Activated CD8-positive, alpha-beta memory T cell treated with anti-CD3 and anti-CD28 coated beads for 24 hours (primary cell): Measurements from ENCODE around the gene OR4C11.

Experiments used
- DNase-seq: peaks from one replicate; pipeline ENCODE4 v3.0.0-alpha.2; 2020

OR4C11 gene

DNA sequence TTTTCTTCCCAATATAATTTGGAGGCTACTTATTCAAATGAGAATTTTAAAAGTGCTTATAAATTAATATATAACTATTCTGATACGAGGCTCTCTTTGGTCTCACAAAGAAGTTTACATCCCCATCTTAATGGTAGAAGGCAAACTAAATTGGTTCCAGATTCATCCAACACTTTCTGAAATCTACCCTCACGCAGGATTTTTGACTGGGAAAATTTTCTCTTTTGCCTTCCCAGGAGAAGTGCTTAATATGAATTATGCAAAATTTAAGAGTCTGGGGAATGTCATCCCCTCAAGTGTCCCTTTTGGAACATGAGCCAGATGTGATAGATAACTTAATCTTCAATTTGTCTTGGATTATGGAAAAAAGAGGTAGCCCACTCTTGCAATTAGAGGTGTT, at the start of gene OR4C11:
Gene OR4C11, minus strand, starts transcription at position 101 of the 400 bp plus-strand sequence. CDS start 3,272 bp downstream, outside the sequence.
- no peak for DNase-seq

DNA sequence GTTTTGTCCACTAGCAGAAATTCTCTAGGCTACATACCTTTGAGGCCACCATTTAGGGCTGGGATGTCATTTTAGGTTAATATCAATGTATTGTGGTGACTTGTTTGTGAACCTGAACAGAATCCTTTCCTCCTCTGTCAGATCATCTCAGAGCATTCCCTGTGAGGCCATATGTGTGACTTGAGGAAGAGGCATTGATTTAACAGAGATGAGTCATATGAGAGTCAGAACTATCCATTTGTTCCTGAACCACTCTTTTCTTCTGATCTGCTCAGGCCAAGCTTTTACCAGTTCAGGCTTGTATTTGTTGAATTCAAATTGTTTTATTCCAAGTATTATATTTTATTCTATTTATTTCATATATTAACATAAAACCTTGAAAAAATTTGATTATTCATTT, 47.7 kb upstream of the OR4C11 start:
- no peak for DNase-seq

- no peak for DNase-seq
Measured at GRCh38 chr11:55652560-55652959, 45.1 kb upstream of the OR4C11 start.

GRCh38 chr11:55648027-55648426, 40.6 kb upstream of the OR4C11 start, which contains the start of gene OR4S2:
OR4S2 (plus strand) TSS chr11:55648327; CDS start chr11:55650904, 2,577 bp downstream.
- DNase-seq, result no peak

DNA sequence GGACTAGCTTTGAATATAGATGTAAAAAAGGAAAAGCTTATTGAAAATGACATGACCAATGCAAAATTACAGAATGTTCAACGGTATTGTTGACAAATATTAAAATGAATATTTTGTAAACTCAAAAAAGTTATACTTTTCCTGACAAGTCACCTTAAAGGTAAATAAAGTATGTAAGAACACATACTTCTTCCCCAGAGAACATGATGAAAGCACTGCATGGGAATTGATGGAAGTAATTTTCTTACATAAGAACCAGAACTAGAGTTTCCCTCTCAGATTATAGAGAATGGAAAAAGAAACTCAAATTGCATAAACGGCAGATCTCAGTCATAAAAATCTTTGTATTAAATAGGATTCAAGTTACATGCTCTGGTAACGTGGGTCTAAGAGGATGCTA, 27.4 kb upstream of the OR4C11 start, which contains the start of gene OR4P4:
Gene OR4P4, plus strand, starts transcription at position 301 of the 400 bp plus-strand sequence.
- DNase-seq, result no peak

DNA sequence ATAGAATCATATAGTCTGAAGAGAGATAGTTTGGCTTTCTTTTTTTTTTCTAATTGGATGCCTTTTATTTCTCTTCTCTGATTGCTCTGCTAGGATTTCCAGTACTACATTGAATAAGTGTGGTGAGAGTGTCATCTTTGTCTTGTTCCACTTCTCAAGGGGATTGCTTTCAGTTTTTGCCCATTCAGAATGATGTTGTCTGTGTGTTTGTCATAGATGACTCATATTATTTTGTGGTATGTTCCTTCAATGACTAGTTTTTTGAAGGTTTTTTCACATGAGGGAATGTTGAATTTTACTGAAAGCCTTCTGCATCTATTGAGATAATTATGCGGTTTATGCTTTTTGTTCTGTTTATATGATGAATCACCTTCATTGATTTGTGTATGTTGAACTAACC, 17.1 kb upstream of the OR4C11 start:
- DNase-seq, result no peak

GRCh38 chr11:55572548-55572947, 34.9 kb downstream of the OR4C11 start:
- no peak for DNase-seq

GRCh38 chr11:55571828-55572227, 35.6 kb downstream of the OR4C11 start, which contains the start of gene OR4C16:
OR4C16 (plus strand) TSS chr11:55572128; CDS start chr11:55572128, 0 bp downstream.
- DNase-seq, result no peak

DNA sequence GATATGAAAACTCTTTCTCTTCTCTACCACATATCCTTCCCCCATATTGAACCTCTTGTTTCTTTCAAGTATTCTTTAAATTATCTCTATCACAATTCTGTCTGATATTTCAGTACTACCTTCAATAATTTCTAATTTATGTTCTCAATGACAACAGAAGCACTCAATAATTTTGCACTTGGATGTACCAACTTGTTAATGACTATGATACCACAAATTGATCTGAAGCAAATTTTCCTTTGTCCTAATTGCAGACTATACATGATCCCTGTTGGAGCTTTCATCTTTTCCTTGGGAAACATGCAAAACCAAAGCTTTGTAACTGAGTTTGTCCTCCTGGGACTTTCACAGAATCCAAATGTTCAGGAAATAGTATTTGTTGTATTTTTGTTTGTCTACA, 53.3 kb downstream of the OR4C11 start, which contains the start of gene OR4C15:
Gene OR4C15, plus strand, starts transcription at position 301 of the 400 bp plus-strand sequence. Its CDS starts 0 bp downstream, at position 301.
- DNase-seq, result no peak
